Neural progenitor cell (in vitro differentiated cells): ENCODE measurements around the gene MAGED2.

Experiments used
- CTCF ChIP-seq: fragments of 200-600 bp; sonication (generic); IDR thresholded peaks from 2 replicates; pipeline ENCODE4 v1.5.1; 2017; ENCODE audit warnings: antibody characterized with exemption, mild to moderate bottlenecking
- EZH2 ChIP-seq: fragments of 200-600 bp; sonication (generic); IDR thresholded peaks from 2 replicates; pipeline ENCODE4 v1.6.1; 2017; ENCODE audit warnings: antibody characterized with exemption, mild to moderate bottlenecking, moderate library complexity
- EZH2phosphoT487 ChIP-seq: fragments of 200-600 bp; sonication (generic); IDR thresholded peaks from 2 replicates; pipeline ENCODE4 v1.6.1; 2017; ENCODE audit warnings: antibody characterized with exemption

- TF ChIP-seq EZH2 = no peak
- no peak for TF ChIP-seq CTCF
- TF ChIP-seq EZH2phosphoT487 = no peak
Observed at GRCh38 chrX:54824722-54825121, 17.2 kb downstream of the MAGED2 start.
